SK-N-MC (cell line): ENCODE data around the gene BMI1.

Experiments
- EZH2 ChIP-seq: fragments of 200-600 bp; sonication (generic); IDR thresholded peaks from one replicate; pipeline ENCODE4 v1.6.1; 2017; ENCODE audit warnings: antibody characterized with exemption
- POLR2AphosphoS5 ChIP-seq: IDR thresholded peaks from 2 replicates; pipeline ENCODE4 v1.6.1; 2012; ENCODE audit warnings: mild to moderate bottlenecking, low read depth, low read length, borderline replicate concordance

DNA sequence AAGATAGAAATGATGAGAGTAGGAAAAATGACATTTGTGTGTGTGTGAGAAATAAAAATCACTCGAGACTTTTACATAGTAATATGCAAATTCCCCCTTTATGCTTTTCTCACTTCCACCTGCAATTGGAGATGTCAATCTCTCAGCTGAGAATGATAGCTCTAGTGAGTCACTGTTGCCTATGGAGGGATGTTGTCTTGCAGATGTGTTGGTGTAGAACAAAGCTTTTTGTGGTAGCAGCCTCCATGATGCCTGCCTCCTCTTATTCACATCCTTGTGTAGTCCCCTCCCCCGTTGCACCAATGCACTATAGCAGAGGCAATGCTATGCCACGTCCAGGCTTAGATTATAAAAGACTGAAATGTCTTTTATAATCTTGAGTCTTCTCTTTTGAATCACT is 58.2 kb downstream of the BMI1 start:
- no peak for TF ChIP-seq EZH2
- no peak for TF ChIP-seq POLR2AphosphoS5
